Astrocyte (in vitro differentiated cells and primary cell): ENCODE measurements around the gene ZNF615. TPM values are rescaled to one million over a fixed set of nuclear protein-coding genes. Genes with fewer than 3 reads are reported as not detected.
"Not testable (repeated sequence)": the region's sequence is repeated elsewhere in the genome, so short reads cannot be mapped to it uniquely, and the experiment has no call there.

ENCODE experiments used
- DNase-seq: peaks from one replicate; pipeline ENCODE4 v3.0.0-alpha.2; 2010; ENCODE audit warnings: low read depth
- FAIRE-seq: peaks from 2 replicates; lab custom pipeline; 2011; peaks lifted over from hg19 to GRCh38; lab: Jason Lieb, UNC
- H2AFZ ChIP-seq: 2 replicates; pipeline ENCODE4 v1.6.0; 2012; ENCODE audit warnings: low read depth, low read length, inconsistent platforms
- H3K27ac ChIP-seq: 2 replicates; pipeline ENCODE4 v1.5.1; 2011; ENCODE audit warnings: low read depth, low read length, inconsistent platforms
- H3K27me3 ChIP-seq: 2 replicates; pipeline ENCODE4 v1.6.0; 2011; ENCODE audit warnings: low read length, inconsistent platforms; ENCODE audit not compliant: insufficient read depth
- H3K36me3 ChIP-seq: 2 replicates; pipeline ENCODE4 v1.5.1; 2011; ENCODE audit warnings: low read length, inconsistent platforms; ENCODE audit not compliant: insufficient read depth
- H3K4me1 ChIP-seq: 2 replicates; pipeline ENCODE4 v1.5.1; 2011; ENCODE audit warnings: low read length, inconsistent platforms; ENCODE audit not compliant: insufficient read depth
- H3K4me2 ChIP-seq: 2 replicates; pipeline ENCODE4 v1.6.0; 2012; ENCODE audit warnings: low read length, inconsistent platforms
- H3K4me3 ChIP-seq: 2 replicates; pipeline ENCODE4 v1.5.1; 2011; ENCODE audit warnings: low read depth, mild to moderate bottlenecking, low read length, inconsistent platforms; ENCODE audit not compliant: insufficient read depth
- H3K79me2 ChIP-seq: 2 replicates; pipeline ENCODE4 v1.6.0; 2012; ENCODE audit warnings: mild to moderate bottlenecking, low read length, inconsistent platforms; ENCODE audit not compliant: insufficient read depth
- H3K9ac ChIP-seq: 2 replicates; pipeline ENCODE4 v1.6.0; 2012; ENCODE audit warnings: mild to moderate bottlenecking, low read length, inconsistent platforms
- H3K9me3 ChIP-seq: 2 replicates; pipeline ENCODE4 v1.5.1; 2012; ENCODE audit warnings: low read depth, mild to moderate bottlenecking, low read length, inconsistent platforms; ENCODE audit not compliant: insufficient read depth
- H4K20me1 ChIP-seq: 2 replicates; pipeline ENCODE4 v1.6.0; 2012; ENCODE audit warnings: low read length, inconsistent platforms; ENCODE audit not compliant: insufficient read depth
- H3K27ac Mint-ChIP-seq: one replicate; pipeline ENCODE4 v1.8.0; 2021; ENCODE audit warnings: mild to moderate bottlenecking, mixed read lengths; ENCODE audit not compliant: unreplicated experiment
- H3K27me3 Mint-ChIP-seq: one replicate; pipeline ENCODE4 v1.8.0; 2021; ENCODE audit warnings: low read depth, mixed read lengths; ENCODE audit not compliant: unreplicated experiment
- H3K36me3 Mint-ChIP-seq: one replicate; pipeline ENCODE4 v1.8.0; 2021; ENCODE audit warnings: low read depth, mixed read lengths; ENCODE audit not compliant: unreplicated experiment
- H3K4me1 Mint-ChIP-seq: one replicate; pipeline ENCODE4 v1.8.0; 2021; ENCODE audit warnings: low read depth, mixed read lengths; ENCODE audit not compliant: unreplicated experiment
- H3K4me3 Mint-ChIP-seq: one replicate; pipeline ENCODE4 v1.8.0; 2021; ENCODE audit warnings: mild to moderate bottlenecking, moderate library complexity, mixed read lengths; ENCODE audit not compliant: unreplicated experiment
- H3K9me3 Mint-ChIP-seq: one replicate; pipeline ENCODE4 v1.8.0; 2021; ENCODE audit warnings: mild to moderate bottlenecking, mixed read lengths; ENCODE audit not compliant: unreplicated experiment
- CTCF ChIP-seq: IDR thresholded peaks from 2 replicates; pipeline ENCODE4 v1.5.1; 2011; ENCODE audit warnings: low read depth, mild to moderate bottlenecking, inconsistent platforms, low read length, moderate library complexity; ENCODE audit not compliant: insufficient read depth
- EZH2 ChIP-seq: IDR thresholded peaks from 2 replicates; pipeline ENCODE4 v1.6.1; 2012; ENCODE audit warnings: mild to moderate bottlenecking, low read length, inconsistent platforms; ENCODE audit not compliant: insufficient read depth
- total RNA-seq: library from RNA; stranded (reverse); gene quantifications from 2 replicates; pipeline ENCODE4 v1.2.1, GENCODE V29; 2021

Gene ZNF615
- total RNA-seq, 1 donor from 2014 or later, result 4.7 TPM

- Mint-ChIP-seq H3K27ac (no peak overlapping the region), H3K27me3 (no peaks in the 10 kb centered on the region), H3K4me1 (no peaks in the 10 kb centered on the region), H3K36me3 (peaks cover 38% of the 10 kb centered on the region), H3K4me3 (no peak overlapping the region), H3K9me3 (peaks cover 22% of the 10 kb centered on the region)
- no peak overlapping the region for H2AFZ ChIP-seq
- H4K20me1 ChIP-seq, result no peaks in the 10 kb centered on the region
- TF ChIP-seq CTCF, result no peak
- TF ChIP-seq EZH2, result no peak
- FAIRE-seq (no peak), DNase-seq (no peak)
- H3K4me3 ChIP-seq, result no peak overlapping the region
- peaks cover 6% of the 10 kb centered on the region for H3K36me3 ChIP-seq
- no peaks in the 10 kb centered on the region for H3K4me1 ChIP-seq
- no peaks in the 10 kb centered on the region for H3K79me2 ChIP-seq
- no peaks in the 10 kb centered on the region for H3K27me3 ChIP-seq
- H3K27ac ChIP-seq, result no peak overlapping the region
- H3K4me2 ChIP-seq, result no peak overlapping the region
- no peak overlapping the region for H3K9ac ChIP-seq
- peaks cover 13% of the 10 kb centered on the region for H3K9me3 ChIP-seq
These were observed 48.2 kb downstream of the ZNF615 start for GRCh38 chr19:51959791-51960190.

- peaks cover 25% of the 10 kb centered on the region for H3K36me3 Mint-ChIP-seq
- not testable (repeated sequence) for H3K27me3 ChIP-seq, H3K9me3 ChIP-seq, H3K36me3 ChIP-seq, H3K4me3 ChIP-seq, H4K20me1 ChIP-seq, H2AFZ ChIP-seq, H3K4me1 ChIP-seq, H3K27ac ChIP-seq, H3K4me1 Mint-ChIP-seq, H3K4me3 Mint-ChIP-seq, FAIRE-seq, H3K9ac ChIP-seq, H3K27ac Mint-ChIP-seq, H3K4me2 ChIP-seq, H3K27me3 Mint-ChIP-seq, H3K79me2 ChIP-seq, DNase-seq
- peaks cover 14% of the 10 kb centered on the region for H3K9me3 Mint-ChIP-seq
These were observed 50.2 kb downstream of the ZNF615 start for GRCh38 chr19:51957846-51958245.

GRCh38 chr19:51948975-51949374, 59.0 kb downstream of the ZNF615 start:
- Histone ChIP-seq H3K36me3 (peaks cover 10% of the 10 kb centered on the region), H2AFZ (peak overlapping the region; percentile 69), H3K79me2 (no peaks in the 10 kb centered on the region), H3K27ac (no peak overlapping the region), H3K9me3 (peaks cover 49% of the 10 kb centered on the region), H3K4me3 (peak overlapping the region; percentile 34), H3K4me1 (no peaks in the 10 kb centered on the region), H4K20me1 (no peaks in the 10 kb centered on the region), H3K4me2 (peak overlapping the region; percentile 50), H3K9ac (no peak overlapping the region), H3K27me3 (no peaks in the 10 kb centered on the region)
- Mint-ChIP-seq H3K4me3 (no peak overlapping the region), H3K4me1 (no peaks in the 10 kb centered on the region), H3K9me3 (peaks cover 60% of the 10 kb centered on the region), H3K36me3 (peaks cover 45% of the 10 kb centered on the region), H3K27me3 (no peaks in the 10 kb centered on the region), H3K27ac (no peak overlapping the region)
- no peak for FAIRE-seq
- peak; percentile 16 for DNase-seq
- TF ChIP-seq EZH2 (no peak), CTCF (no peak)
